HG03432 (cell line): Measurements from ENCODE around the gene OTOA.
A peak's percentile ranks its signal among the peaks of the same experiment; 100 is the strongest.
"Not testable (repeated sequence)": the region's sequence is repeated elsewhere in the genome, so short reads cannot be mapped to it uniquely, and the experiment has no call there.

Experiments
- ATAC-seq: cut with Tn5 transposase; IDR thresholded peaks from one replicate; pipeline ENCODE4 v1.9.1; 2021; ENCODE audit warnings: mild to moderate bottlenecking, moderate library complexity; ENCODE audit not compliant: unreplicated experiment

OTOA gene

DNA sequence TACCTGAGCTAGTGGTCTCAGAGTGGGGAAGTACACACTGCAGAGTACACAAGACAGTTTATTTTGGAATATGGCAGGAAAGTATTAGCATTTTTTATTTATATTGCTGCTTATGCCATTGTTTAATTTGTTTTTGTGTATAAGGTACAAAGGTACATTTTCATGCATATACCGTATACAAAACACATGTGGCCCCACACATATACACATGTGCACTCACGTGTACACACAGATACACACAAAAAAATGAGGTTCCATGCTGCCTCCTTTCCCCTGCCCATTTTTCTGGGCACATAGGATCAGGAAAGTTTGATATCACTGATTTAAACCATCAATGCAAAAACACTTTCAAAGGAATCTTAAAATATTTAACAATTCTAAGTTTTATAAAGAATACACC is 24.3 kb upstream of the OTOA start:
- ATAC-seq: no peak

GRCh38 chr16:21641916-21642315 is 21.9 kb upstream of the OTOA start:
- no peak for ATAC-seq

- ATAC-seq: no peak
Observed at GRCh38 chr16:21642861-21643260, 20.9 kb upstream of the OTOA start.

DNA sequence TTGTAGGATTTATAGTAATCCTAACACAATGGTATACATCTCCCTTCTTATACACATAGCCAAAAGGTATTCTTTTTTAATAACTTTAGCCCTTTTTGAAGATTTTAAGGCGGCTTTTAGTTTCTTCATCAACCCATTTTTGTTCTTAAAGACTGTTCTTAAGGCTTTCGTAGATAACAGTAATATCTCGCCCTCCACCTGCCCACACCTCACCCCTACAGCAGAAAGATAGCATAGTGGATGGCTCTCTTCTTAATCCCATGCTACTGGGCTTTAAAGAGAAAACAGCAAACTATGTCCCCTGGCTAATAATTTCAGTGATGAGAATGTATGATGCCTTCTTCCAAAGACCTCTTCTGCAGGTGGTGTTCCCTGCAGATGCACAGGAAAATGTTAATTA is 20.0 kb upstream of the OTOA start:
- ATAC-seq: no peak

GRCh38 chr16:21644674-21645073 is 19.1 kb upstream of the OTOA start:
- no peak for ATAC-seq

DNA sequence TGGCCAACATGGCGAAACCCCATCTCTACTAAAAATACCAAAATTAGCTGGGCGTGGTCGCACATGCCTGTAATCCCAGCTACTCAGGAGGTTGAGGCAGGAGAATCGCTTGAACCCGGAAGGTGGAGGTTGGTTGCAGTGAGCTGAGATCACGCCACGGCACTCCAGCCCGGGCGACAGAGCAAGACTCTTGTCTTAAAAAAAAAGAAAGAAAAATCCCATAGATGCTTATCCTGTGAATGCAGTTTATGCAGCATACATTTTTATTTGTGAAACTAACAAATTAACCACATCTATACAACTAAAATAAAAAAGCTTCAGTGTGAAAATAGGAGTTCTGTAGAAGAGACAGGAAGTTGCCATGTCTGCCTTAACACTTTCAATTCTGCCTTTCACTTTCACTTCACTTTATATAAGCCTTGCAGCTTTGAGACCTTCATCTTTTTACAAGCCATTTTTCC is 18.5 kb upstream of the OTOA start:
- peak; percentile 42 for ATAC-seq

DNA sequence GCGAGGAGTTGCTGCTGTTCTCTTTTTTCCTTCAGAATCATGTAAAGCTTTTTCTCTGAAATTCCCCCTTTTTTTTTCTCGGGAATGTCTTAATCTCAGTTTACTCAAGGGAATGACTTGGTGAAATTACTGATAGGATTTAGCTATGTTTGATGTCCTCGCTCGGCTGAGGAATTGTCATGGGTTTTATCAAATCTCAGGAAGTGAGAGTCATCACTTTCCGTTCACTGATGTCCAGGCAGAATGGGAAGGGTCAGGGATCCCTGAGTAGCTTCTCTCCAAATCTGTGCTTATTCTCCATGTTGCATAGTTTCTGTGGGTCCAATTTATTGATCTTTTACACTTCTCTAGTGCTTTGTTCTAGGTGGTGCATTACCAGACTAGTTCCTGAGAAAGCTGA is 17.7 kb upstream of the OTOA start:
- ATAC-seq: no peak

- ATAC-seq: peak; percentile 89
Observed at GRCh38 chr16:21646721-21647561, 16.8 kb upstream of the OTOA start.

DNA sequence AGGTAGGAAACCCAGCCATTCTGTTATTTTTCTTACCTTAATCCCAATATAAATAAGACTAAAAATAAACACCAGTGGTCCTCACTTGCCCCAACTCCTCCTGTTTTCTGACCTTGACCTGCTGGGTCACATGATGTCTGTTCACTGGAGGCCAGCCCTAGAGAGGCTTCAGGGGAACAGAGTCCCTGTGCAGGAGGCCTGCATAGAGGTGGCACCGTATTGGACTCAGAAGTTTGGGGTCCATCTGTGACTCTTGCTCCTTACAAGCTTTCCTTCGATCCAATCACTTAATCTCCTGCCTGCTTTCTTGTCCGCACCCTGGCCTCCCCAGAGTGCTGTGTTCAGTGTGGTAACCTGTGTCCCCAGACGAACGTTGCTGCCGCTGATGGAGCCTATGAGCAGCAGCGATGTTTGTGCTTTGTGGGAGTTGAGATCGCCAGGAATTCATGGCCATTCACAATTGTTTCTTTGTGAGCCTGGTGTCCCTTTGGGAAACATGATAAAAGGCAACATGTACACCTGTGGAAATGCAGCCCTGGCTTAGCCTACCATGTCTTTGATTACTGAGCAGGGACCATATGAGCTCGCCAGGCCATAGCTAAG is 16.1 kb upstream of the OTOA start:
- peak; percentile 4 for ATAC-seq

- not testable (repeated sequence) for ATAC-seq
Observed at GRCh38 chr16:21649826-21650406, 13.9 kb upstream of the OTOA start.

GRCh38 chr16:21650521-21650920 is 13.2 kb upstream of the OTOA start:
- no peak for ATAC-seq

DNA sequence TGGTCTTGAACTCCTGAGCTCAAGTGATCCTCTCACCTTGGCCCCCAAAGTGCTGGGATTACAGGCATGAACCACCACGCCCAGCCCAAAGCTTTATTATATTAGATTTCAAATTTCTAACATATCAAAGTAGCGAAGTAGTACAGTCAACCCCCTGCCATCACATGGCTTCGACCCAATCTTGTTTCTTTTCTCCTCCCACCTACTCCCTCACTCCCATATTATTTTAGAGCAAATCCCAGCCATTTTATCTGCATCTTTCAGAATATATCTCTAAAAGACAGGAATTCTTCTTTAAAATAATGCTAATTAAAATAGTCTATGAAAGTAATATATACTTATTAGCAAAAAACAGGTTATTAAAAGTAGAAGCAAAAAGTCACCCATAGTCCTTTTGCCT is 12.3 kb upstream of the OTOA start:
- no peak for ATAC-seq

DNA sequence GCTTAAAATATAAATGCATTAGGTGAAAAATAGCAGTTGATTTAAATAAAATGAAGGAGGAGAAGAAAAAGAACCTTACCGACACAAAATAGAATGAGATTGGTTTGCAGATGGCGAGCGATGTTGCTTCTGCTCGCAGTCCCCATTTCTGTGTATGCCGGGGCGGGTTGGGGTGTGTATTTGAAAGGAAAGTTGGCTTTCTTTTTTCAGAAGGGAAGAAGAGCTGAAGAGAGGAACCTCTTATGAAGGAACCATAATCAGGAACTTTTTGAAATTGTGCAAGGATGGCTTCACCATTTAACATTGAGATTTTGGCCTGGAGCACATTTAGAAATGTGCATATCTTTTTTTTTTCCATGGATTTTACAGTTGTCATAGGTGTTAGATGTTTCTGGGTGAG is 11.3 kb upstream of the OTOA start, which contains the start of gene IGSF6:
Gene IGSF6, minus strand, starts transcription at position 156 of the 400 bp plus-strand sequence. Its CDS starts 10 bp downstream, at position 146.
- no peak for ATAC-seq

GRCh38 chr16:21653571-21653970 is 10.2 kb upstream of the OTOA start:
- ATAC-seq: no peak

GRCh38 chr16:21654466-21654865 is 9.3 kb upstream of the OTOA start:
- ATAC-seq: no peak

- no peak for ATAC-seq
Observed at GRCh38 chr16:21654881-21655280, 8.9 kb upstream of the OTOA start.

- peak; percentile 57 for ATAC-seq
Observed at GRCh38 chr16:21656795-21657768, 6.7 kb upstream of the OTOA start.

DNA sequence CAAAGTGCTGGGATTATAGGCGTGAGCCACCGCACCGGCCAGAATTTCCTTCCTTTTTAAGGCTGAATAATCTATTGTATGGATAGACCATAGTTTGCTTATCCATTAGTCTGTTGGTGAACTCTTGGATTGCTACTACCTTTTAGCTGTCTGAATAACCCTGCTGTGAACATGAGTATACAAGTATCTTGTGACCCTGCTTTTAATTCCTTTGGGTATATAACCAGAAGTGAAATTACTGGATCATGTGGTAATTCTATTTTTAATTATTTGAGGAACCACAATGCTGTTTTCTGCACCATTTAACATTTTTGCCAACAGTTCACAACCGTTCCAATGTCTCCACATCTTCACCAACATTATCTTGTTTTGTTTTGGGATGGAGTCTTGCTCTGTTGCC is 4.6 kb upstream of the OTOA start:
- ATAC-seq: no peak

DNA sequence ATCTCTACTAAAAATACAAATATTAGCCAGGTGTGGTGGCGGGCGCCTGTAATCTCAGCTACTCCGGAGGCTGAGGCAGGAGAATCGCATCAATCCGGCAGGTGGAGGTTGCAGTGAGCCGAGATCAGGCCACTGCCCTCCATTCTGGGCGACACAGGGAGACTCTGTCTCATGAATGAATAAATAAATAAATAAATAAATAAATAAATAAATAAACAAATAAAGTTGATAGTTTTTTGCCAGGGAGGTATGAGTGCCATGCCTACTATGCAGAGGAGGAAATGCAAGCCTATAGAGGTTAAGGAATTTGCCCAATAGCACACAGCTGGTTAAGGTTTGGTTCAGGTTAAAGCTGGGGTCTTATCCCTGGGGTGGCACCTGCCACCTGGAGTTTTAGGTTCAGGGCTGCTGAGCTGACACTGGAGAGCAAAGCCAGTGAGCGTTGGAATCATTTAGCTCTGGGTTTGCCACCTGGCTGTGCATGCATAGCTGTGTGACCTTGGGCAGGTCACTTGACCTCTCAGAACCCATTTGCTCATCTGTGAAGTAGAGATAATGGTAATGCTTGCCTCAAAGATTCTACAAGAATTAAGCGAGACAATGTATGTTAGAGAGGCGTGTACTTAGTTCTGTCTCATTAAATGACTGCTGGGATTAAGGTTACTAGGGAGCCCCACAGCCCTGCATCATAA is 1.2 kb downstream of the OTOA start:
- ATAC-seq: no peak

GRCh38 chr16:21666772-21667171 is 3.0 kb downstream of the OTOA start:
- ATAC-seq: no peak
